LNCAP (cell line): ENCODE measurements around the gene SEMA5A.

Source experiments
- TF ChIP-seq, protein P1 (sequence below): fragments of 450-650 bp; IDR thresholded peaks from 2 replicates; pipeline ENCODE4 v1.5.1; 2017; ENCODE audit warnings: mild to moderate bottlenecking

SEMA5A gene

DNA sequence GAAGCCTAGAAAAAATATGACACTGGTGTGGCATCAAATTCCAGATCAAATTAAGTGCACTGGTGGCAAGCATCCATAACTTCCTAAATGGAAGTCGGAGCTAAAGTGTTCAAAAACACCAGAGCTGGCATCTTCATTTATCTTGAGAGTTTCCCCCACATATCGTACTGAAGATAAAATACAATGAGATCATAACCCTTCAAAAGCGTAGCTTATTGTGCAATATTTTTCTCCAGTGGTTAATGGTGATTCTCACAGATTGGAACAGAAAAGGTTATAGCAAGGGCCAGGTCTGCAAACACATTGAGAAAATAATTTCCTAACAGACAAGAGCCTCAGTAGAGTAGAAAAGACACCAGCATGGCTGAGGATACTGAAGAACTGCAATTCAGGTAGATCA lies 147.6 kb downstream of the SEMA5A start:
- TF ChIP-seq, protein P1, sequence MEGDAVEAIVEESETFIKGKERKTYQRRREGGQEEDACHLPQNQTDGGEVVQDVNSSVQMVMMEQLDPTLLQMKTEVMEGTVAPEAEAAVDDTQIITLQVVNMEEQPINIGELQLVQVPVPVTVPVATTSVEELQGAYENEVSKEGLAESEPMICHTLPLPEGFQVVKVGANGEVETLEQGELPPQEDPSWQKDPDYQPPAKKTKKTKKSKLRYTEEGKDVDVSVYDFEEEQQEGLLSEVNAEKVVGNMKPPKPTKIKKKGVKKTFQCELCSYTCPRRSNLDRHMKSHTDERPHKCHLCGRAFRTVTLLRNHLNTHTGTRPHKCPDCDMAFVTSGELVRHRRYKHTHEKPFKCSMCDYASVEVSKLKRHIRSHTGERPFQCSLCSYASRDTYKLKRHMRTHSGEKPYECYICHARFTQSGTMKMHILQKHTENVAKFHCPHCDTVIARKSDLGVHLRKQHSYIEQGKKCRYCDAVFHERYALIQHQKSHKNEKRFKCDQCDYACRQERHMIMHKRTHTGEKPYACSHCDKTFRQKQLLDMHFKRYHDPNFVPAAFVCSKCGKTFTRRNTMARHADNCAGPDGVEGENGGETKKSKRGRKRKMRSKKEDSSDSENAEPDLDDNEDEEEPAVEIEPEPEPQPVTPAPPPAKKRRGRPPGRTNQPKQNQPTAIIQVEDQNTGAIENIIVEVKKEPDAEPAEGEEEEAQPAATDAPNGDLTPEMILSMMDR = no peak

DNA sequence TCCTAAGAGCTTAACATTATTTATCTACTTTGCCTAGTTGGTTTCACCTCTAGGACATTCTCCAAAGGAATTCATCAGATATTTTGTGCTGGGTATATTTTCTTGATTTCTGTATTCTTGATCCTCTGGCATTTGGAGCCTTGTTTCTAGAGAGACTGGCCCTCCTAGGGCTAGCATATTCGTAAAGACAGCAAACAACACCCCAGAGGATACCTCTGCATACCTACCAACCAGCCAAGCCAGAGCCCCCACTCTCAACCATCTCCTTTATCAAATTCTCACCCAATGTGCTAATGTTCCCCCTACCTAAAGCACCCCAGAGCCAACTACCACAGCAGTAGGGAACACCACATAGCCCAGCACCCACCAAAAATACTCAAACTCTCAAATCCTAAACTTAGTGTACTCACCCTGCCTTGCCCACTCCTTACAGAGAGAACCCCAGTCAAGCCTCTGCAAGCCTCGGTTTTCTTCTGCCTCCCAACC lies 149.5 kb downstream of the SEMA5A start:
- TF ChIP-seq, protein P1 = no peak

DNA sequence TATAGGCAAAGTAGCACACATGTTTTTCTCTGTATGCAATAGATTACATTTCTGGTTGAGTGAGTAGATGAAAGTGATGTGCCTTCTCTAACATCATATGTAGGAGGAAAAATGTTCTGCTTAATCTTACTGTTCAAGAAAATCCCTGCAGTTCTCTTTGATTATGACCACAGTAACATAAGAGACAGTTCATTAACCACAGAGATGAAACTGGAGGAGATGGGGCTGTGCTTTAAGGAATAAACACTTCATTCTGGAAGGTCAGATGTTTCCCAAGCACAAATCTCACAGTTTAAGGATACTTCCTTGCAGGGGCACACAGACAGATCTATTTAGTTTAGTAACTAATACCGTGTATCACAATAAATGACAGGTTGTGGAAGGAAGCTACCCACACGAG lies 150.2 kb downstream of the SEMA5A start:
- TF ChIP-seq, protein P1 = no peak

DNA sequence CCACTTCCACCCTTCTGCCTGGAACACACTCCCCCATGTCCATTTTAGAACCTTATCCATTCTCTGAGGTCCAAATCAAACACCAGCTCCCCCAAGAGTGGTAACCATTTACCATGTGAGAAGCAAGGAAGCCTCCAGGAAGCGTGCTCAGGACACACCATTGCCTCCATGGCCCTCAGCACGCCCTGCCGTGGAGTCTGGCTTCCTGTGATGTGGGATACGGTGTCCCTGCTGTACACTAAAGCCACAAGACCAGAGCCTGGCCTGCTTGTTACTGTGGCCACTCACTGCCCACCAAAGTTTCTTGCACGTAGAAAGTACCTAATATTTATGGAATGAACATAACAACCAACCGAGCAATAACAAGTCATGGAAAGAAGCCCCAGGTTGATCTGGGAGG lies 151.7 kb downstream of the SEMA5A start:
- TF ChIP-seq, protein P1 = no peak

DNA sequence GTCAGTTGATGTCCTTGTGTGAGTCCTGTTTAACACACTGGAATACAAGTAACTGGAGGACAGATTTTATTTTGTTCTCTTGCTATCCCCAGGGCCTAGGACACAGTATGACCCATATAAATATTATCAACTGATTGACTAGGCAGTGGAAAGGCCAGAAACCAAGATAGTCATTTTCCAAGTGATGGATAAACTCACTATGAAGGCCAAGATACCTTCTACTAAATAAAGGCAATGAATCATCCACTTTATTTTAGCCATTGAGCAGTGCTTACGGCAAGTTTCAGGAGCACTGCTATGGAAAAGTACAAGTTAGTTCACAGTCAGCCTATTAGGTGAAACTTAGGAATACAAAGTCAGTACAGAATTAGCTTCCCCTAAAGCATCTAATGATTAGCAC lies 153.2 kb downstream of the SEMA5A start:
- TF ChIP-seq, protein P1 = no peak

DNA sequence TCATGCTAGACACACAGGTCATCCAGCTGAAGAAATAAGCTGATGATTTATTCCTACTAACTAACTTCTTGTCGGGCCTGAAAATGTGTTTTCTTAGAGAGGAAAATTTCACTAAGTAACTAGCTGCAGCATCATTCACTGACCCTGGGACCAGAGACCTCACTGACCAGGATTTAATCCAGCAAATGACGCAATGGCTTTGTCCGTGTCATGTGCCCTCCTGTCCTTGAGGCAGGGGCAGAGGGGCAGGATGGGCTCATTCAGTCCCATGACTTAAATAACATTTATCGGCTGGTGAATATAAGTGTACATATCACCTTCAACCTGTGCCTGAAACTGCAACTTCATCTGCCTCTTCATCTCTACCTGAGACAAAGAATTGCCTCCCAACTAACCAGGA lies 154.8 kb downstream of the SEMA5A start:
- TF ChIP-seq, protein P1 = no peak

DNA sequence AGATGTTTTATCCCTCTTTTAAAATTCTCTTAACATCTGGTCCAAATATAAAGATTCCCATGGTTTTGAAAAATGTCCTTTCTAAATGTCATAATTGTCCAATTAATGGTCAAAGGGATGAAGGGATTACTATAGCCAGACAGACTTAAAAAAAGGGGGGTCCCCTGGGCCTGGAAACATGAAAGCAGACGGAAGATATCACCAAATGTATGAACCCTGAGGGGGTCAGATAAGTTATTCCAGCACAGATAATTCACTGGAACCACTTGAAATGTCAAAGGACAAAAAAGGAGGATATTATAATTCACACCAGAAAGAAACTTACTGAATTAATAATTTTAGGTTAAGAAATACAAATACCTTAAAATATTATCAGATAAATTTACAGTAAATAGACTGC lies 155.8 kb downstream of the SEMA5A start:
- TF ChIP-seq, protein P1 = no peak
